ENCODE measurements around the gene IFNA8. TPM values are rescaled to one million over a fixed set of nuclear protein-coding genes. Genes with fewer than 3 reads are reported as not detected.

Gene IFNA8
- polyA plus RNA-seq, 1 donor (not counting 4 experiments of a cell fraction or from before 2014, with no cell fraction given), result not detected

DNA sequence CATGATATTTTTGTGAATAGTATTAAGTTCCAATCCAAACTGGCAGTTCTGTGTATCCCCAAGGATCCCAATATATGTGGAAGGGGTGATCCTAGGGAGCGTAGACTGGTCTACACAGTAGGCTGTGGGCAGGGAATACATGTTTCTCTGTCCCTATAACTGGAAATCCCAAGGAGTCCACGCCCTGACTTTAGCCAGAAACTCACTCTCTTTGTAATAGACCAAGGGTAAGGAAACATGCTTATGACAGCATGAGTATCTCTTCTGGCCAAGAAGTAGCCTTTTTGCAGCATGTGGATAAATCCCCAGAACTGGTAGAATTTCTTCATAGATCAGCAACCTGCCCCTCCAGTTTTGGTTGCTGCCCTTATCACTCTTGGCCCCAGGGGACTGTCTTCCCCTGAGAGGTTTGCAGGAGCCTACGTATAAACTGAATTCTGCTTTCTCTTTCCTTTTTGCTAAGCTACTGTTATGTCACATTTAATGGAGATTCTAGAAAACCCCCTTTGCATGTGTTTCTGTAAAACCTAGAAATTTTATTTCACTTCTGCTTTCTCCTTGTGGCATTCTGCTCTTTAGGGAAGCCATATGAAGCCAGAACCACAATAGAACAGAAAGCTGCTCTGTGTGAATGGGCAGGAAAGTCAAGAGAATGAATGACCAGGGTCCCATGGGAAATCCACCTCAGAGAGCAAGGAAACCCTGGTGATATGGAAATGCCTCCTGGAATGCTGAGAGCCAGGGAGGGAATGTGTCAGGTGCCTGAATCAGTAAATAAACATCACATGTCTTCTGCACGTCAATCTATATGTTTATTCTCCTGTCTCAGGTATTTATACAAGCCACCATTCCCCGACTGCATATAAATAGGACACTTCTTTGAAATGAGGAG lies 27.2 kb upstream of the IFNA8 start:
- TF ChIP-seq, protein P1, sequence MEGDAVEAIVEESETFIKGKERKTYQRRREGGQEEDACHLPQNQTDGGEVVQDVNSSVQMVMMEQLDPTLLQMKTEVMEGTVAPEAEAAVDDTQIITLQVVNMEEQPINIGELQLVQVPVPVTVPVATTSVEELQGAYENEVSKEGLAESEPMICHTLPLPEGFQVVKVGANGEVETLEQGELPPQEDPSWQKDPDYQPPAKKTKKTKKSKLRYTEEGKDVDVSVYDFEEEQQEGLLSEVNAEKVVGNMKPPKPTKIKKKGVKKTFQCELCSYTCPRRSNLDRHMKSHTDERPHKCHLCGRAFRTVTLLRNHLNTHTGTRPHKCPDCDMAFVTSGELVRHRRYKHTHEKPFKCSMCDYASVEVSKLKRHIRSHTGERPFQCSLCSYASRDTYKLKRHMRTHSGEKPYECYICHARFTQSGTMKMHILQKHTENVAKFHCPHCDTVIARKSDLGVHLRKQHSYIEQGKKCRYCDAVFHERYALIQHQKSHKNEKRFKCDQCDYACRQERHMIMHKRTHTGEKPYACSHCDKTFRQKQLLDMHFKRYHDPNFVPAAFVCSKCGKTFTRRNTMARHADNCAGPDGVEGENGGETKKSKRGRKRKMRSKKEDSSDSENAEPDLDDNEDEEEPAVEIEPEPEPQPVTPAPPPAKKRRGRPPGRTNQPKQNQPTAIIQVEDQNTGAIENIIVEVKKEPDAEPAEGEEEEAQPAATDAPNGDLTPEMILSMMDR (optimal IDR thresholded peaks at IDR 0.05 in 1 of 3, IDR thresholded peaks at IDR 0.05 in 1 of 3, conservative IDR thresholded peaks at IDR 0.05 in 1 of 3; ENCODE audit: extremely low read depth in 1 of 3, insufficient read depth in 2 of 3, low read length in 3 of 3), result no peak
- Histone ChIP-seq H3K4me2 (ENCODE audit: control insufficient read depth, extremely low read depth, insufficient read depth, low read depth, low read length) (no peak overlapping the region), H3K36me3 (ENCODE audit: control insufficient read depth in 2 of 2, extremely low read depth in 1 of 2, insufficient read depth in 2 of 2, low read length in 2 of 2) (no peaks in the 10 kb centered on the region), H3K9ac (ENCODE audit: control insufficient read depth, extremely low read depth, insufficient read depth, low read length) (no peak overlapping the region), H3K4me1 (ENCODE audit: control insufficient read depth, extremely low read depth, insufficient read depth, low read length) (no peaks in the 10 kb centered on the region), H3K27ac (ENCODE audit: control insufficient read depth, insufficient read depth, low read length) (no peak overlapping the region), H3K9me3 (ENCODE audit: control insufficient read depth, low read depth, low read length) (no peaks in the 10 kb centered on the region), H3K9me1 (ENCODE audit: control insufficient read depth, extremely low read depth, insufficient read depth, low read length) (no peaks in the 10 kb centered on the region), H4K20me1 (ENCODE audit: control insufficient read depth, extremely low read depth, insufficient read depth, low read length) (no peaks in the 10 kb centered on the region), H2AFZ (ENCODE audit: control insufficient read depth, low read length) (no peak overlapping the region), H3K27me3 (ENCODE audit: control insufficient read depth, extremely low read depth, insufficient read depth, low read length) (peaks cover 53% of the 10 kb centered on the region), H3K79me2 (ENCODE audit: control insufficient read depth, insufficient read depth, low read length) (no peaks in the 10 kb centered on the region), H3K4me3 (ENCODE audit: control insufficient read depth in 2 of 3, extremely low read depth in 1 of 3, insufficient read depth in 2 of 3, low read depth in 1 of 3, low read length in 3 of 3) (no peak overlapping the region)
- no peak for DNase-seq (ENCODE audit: low read depth, low spot score)
- dilution Hi-C loops (cut with MboI; ENCODE audit: extremely low pct_ligation_motif_present, low sequenced_read_pairs), result no loop called here
- FAIRE-seq, result no peak

DNA sequence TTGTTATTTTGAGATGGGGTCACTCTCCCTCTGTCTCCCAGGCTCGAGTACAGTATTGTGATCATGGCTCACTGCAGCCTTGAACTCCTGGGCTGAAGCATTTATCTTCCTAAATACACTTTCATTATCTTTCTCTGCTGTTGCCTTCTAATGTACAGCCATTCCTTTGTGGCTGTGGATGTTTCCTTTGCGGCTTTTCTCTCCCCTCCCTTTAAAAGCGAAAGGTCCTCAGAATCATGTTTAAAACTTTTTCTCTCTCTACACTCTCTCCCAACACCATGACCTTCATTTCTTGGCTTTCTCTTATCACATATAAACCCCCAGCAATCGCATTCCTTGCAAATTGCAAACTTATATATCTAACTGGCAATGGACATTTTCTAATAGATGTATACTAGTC lies 25.3 kb upstream of the IFNA8 start:
- FAIRE-seq (no peak), DNase-seq (ENCODE audit: low read depth, low spot score) (no peak)
- no peaks in the 10 kb centered on the region for H4K20me1 ChIP-seq (ENCODE audit: control insufficient read depth, extremely low read depth, insufficient read depth, low read length)
- H3K4me2 ChIP-seq (ENCODE audit: control insufficient read depth, extremely low read depth, insufficient read depth, low read depth, low read length), result no peak overlapping the region
- TF ChIP-seq, protein P1 (optimal IDR thresholded peaks at IDR 0.05 in 1 of 3, IDR thresholded peaks at IDR 0.05 in 1 of 3, conservative IDR thresholded peaks at IDR 0.05 in 1 of 3; ENCODE audit: extremely low read depth in 1 of 3, insufficient read depth in 2 of 3, low read length in 3 of 3), result no peak
- no peaks in the 10 kb centered on the region for H3K79me2 ChIP-seq (ENCODE audit: control insufficient read depth, insufficient read depth, low read length)
- no peak overlapping the region for H3K4me3 ChIP-seq (ENCODE audit: control insufficient read depth in 2 of 3, extremely low read depth in 1 of 3, insufficient read depth in 2 of 3, low read depth in 1 of 3, low read length in 3 of 3)
- H3K9me1 ChIP-seq (ENCODE audit: control insufficient read depth, extremely low read depth, insufficient read depth, low read length), result no peaks in the 10 kb centered on the region
- H3K4me1 ChIP-seq (ENCODE audit: control insufficient read depth, extremely low read depth, insufficient read depth, low read length), result no peaks in the 10 kb centered on the region
- H3K36me3 ChIP-seq (ENCODE audit: control insufficient read depth in 2 of 2, extremely low read depth in 1 of 2, insufficient read depth in 2 of 2, low read length in 2 of 2), result no peaks in the 10 kb centered on the region
- no peak overlapping the region for H3K9ac ChIP-seq (ENCODE audit: control insufficient read depth, extremely low read depth, insufficient read depth, low read length)
- dilution Hi-C loops (cut with MboI; ENCODE audit: extremely low pct_ligation_motif_present, low sequenced_read_pairs), result no loop called here
- no peak overlapping the region for H3K27ac ChIP-seq (ENCODE audit: control insufficient read depth, insufficient read depth, low read length)
- H2AFZ ChIP-seq (ENCODE audit: control insufficient read depth, low read length), result no peak overlapping the region
- H3K9me3 ChIP-seq (ENCODE audit: control insufficient read depth, low read depth, low read length), result no peaks in the 10 kb centered on the region
- H3K27me3 ChIP-seq (ENCODE audit: control insufficient read depth, extremely low read depth, insufficient read depth, low read length), result peaks cover 49% of the 10 kb centered on the region

All from keratinocyte (primary cell).